Neural progenitor cell (in vitro differentiated cells): Measurements from ENCODE around the gene CNOT8.

Experiments
- CTCF ChIP-seq: fragments of 200-600 bp; sonication (generic); IDR thresholded peaks from 2 replicates; pipeline ENCODE4 v1.5.1; 2017; ENCODE audit warnings: antibody characterized with exemption, mild to moderate bottlenecking
- EZH2 ChIP-seq: fragments of 200-600 bp; sonication (generic); IDR thresholded peaks from 2 replicates; pipeline ENCODE4 v1.6.1; 2017; ENCODE audit warnings: antibody characterized with exemption, mild to moderate bottlenecking, moderate library complexity
- EZH2phosphoT487 ChIP-seq: fragments of 200-600 bp; sonication (generic); IDR thresholded peaks from 2 replicates; pipeline ENCODE4 v1.6.1; 2017; ENCODE audit warnings: antibody characterized with exemption

GRCh38 chr5:154892369-154892771 is 33.9 kb downstream of the CNOT8 start:
- no peak for TF ChIP-seq CTCF
- TF ChIP-seq EZH2, result no peak
- no peak for TF ChIP-seq EZH2phosphoT487
